H9 (cell line): ENCODE data around the gene NCAM2. TPM values are rescaled to one million over a fixed set of nuclear protein-coding genes. Genes with fewer than 3 reads are reported as not detected.

Source experiments
- DNase-seq: peaks from one replicate; pipeline ENCODE4 v3.0.0-alpha.2; 2017
- H2AFZ ChIP-seq: one replicate; pipeline ENCODE4 v1.6.1; 2013; ENCODE audit warnings: mild to moderate bottlenecking, low read length, control low read depth, moderate library complexity
- H2AK5ac ChIP-seq: 2 replicates; pipeline ENCODE4 v1.6.1; 2013; ENCODE audit warnings: low read length, control low read depth, mixed read lengths; ENCODE audit not compliant: insufficient read length
- H2BK120ac ChIP-seq: one replicate; pipeline ENCODE4 v1.6.1; 2013; ENCODE audit warnings: low read depth, mild to moderate bottlenecking, low read length, control low read depth, inconsistent platforms; ENCODE audit not compliant: poor library complexity, severe bottlenecking
- H2BK12ac ChIP-seq: 2 replicates; pipeline ENCODE4 v1.6.1; 2013; ENCODE audit warnings: low read length, control low read depth, mixed read lengths, low read depth; ENCODE audit not compliant: insufficient read length
- H2BK15ac ChIP-seq: 2 replicates; pipeline ENCODE4 v1.6.1; 2013; ENCODE audit warnings: low read depth, low read length, control low read depth
- H2BK20ac ChIP-seq: one replicate; pipeline ENCODE4 v1.6.1; 2013; ENCODE audit warnings: low read depth, mild to moderate bottlenecking, low read length, control low read depth, inconsistent platforms; ENCODE audit not compliant: poor library complexity, severe bottlenecking
- H2BK5ac ChIP-seq: 2 replicates; pipeline ENCODE4 v1.6.1; 2013; ENCODE audit warnings: low read length, control low read depth, mixed read lengths; ENCODE audit not compliant: insufficient read length
- H3K14ac ChIP-seq: 2 replicates; pipeline ENCODE4 v1.6.1; 2013; ENCODE audit warnings: low read length, control low read depth; ENCODE audit not compliant: insufficient read depth
- H3K18ac ChIP-seq: 2 replicates; pipeline ENCODE4 v1.6.1; 2013; ENCODE audit warnings: low read depth, mild to moderate bottlenecking, mixed read lengths, low read length, control low read depth; ENCODE audit not compliant: insufficient read length
- H3K23ac ChIP-seq: 2 replicates; pipeline ENCODE4 v1.6.1; 2013; ENCODE audit warnings: low read length, control low read depth, mixed read lengths, low read depth; ENCODE audit not compliant: insufficient read length
- H3K23me2 ChIP-seq: 2 replicates; pipeline ENCODE4 v1.6.1; 2013; ENCODE audit warnings: low read depth, mild to moderate bottlenecking, mixed read lengths, low read length, control low read depth; ENCODE audit not compliant: insufficient read length, poor library complexity, severe bottlenecking
- H3K27ac ChIP-seq: 2 replicates; pipeline ENCODE4 v1.5.1; 2013; ENCODE audit warnings: low read length, control low read depth, mixed read lengths, low read depth; ENCODE audit not compliant: insufficient read length
- H3K27me3 ChIP-seq: 2 replicates; pipeline ENCODE4 v1.6.1; 2013; ENCODE audit warnings: low read length, control low read depth, inconsistent platforms; ENCODE audit not compliant: insufficient read depth
- H3K4ac ChIP-seq: 2 replicates; pipeline ENCODE4 v1.6.1; 2013; ENCODE audit warnings: low read depth, mild to moderate bottlenecking, control low read depth, inconsistent platforms, low read length, moderate library complexity
- H3K4me1 ChIP-seq: 2 replicates; pipeline ENCODE4 v1.6.1; 2013; ENCODE audit warnings: low read length, control low read depth, inconsistent platforms; ENCODE audit not compliant: insufficient read depth
- H3K4me2 ChIP-seq: 2 replicates; pipeline ENCODE4 v1.6.1; 2013; ENCODE audit warnings: low read length, control low read depth, mixed read lengths; ENCODE audit not compliant: insufficient read length, insufficient read depth
- H3K56ac ChIP-seq: 2 replicates; pipeline ENCODE4 v1.6.1; 2013; ENCODE audit warnings: low read depth, mild to moderate bottlenecking, mixed read lengths, low read length, control low read depth; ENCODE audit not compliant: insufficient read length
- H3K79me1 ChIP-seq: 2 replicates; pipeline ENCODE4 v1.6.1; 2013; ENCODE audit warnings: low read depth, mild to moderate bottlenecking, moderate library complexity, low read length, control low read depth, inconsistent platforms; ENCODE audit not compliant: insufficient read depth, poor library complexity, severe bottlenecking
- H3K79me2 ChIP-seq: 2 replicates; pipeline ENCODE4 v1.6.1; 2013; ENCODE audit warnings: low read length, control low read depth, inconsistent platforms; ENCODE audit not compliant: insufficient read depth
- H3K9ac ChIP-seq: 2 replicates; pipeline ENCODE4 v1.6.1; 2013; ENCODE audit warnings: low read length, control low read depth, mixed read lengths; ENCODE audit not compliant: insufficient read length; ENCODE audit errors: extremely low read depth
- H3K9me3 ChIP-seq: one replicate; pipeline ENCODE4 v1.6.1; 2013; ENCODE audit warnings: low read depth, low read length, inconsistent platforms; ENCODE audit not compliant: control insufficient read depth
- H3T11ph ChIP-seq: one replicate; pipeline ENCODE4 v1.6.1; 2013; ENCODE audit warnings: mild to moderate bottlenecking, low read length, control low read depth, inconsistent platforms
- H4K20me1 ChIP-seq: one replicate; pipeline ENCODE4 v1.6.1; 2013; ENCODE audit not compliant: control insufficient read depth, insufficient read length, insufficient read depth
- H4K5ac ChIP-seq: 2 replicates; pipeline ENCODE4 v1.6.1; 2013; ENCODE audit warnings: low read depth, mild to moderate bottlenecking, mixed read lengths, low read length, control low read depth; ENCODE audit not compliant: insufficient read length
- H4K8ac ChIP-seq: replicated peaks from 2 replicates; pipeline ENCODE4 v1.6.1; 2013; ENCODE audit warnings: low read length, control low read depth, mixed read lengths, low read depth; ENCODE audit not compliant: insufficient read length
- H4K91ac ChIP-seq: 2 replicates; pipeline ENCODE4 v1.6.1; 2013; ENCODE audit warnings: low read depth, mild to moderate bottlenecking, moderate library complexity, mixed read lengths, low read length, control low read depth; ENCODE audit not compliant: insufficient read length
- H3K27ac Mint-ChIP-seq, 3 experiments: 2 replicates in 2 of 3; 3 replicates in 1 of 3; pipeline ENCODE4 v1.8.0; 2020 to 2021; ENCODE audit warnings: mixed read lengths in 3 of 3, mild to moderate bottlenecking in 1 of 3, moderate library complexity in 1 of 3
- H3K27me3 Mint-ChIP-seq: 2 replicates; pipeline ENCODE4 v1.8.0; 2021; ENCODE audit warnings: low read depth, mild to moderate bottlenecking, moderate library complexity, mixed read lengths
- H3K36me3 Mint-ChIP-seq, 3 experiments: 2 replicates in 2 of 3; 3 replicates in 1 of 3; pipeline ENCODE4 v1.8.0; 2020 to 2021; ENCODE audit warnings: low read depth in 3 of 3, mixed read lengths in 3 of 3; ENCODE audit not compliant: insufficient read depth in 1 of 3
- H3K4me1 Mint-ChIP-seq, 2 experiments: 2 replicates each; pipeline ENCODE4 v1.8.0; 2020; ENCODE audit warnings: mixed read lengths in 2 of 2
- H3K4me3 Mint-ChIP-seq, 2 experiments: 2 replicates in 1 of 2; 3 replicates in 1 of 2; pipeline ENCODE4 v1.8.0; 2020 to 2021; ENCODE audit warnings: mild to moderate bottlenecking in 2 of 2, mixed read lengths in 2 of 2, moderate library complexity in 1 of 2
- H3K9me3 Mint-ChIP-seq, 2 experiments: 2 replicates in 1 of 2; 3 replicates in 1 of 2; pipeline ENCODE4 v1.8.0; 2020; ENCODE audit warnings: mild to moderate bottlenecking in 2 of 2, mixed read lengths in 2 of 2, moderate library complexity in 1 of 2
- CTCF ChIP-seq: fragments of 200-600 bp; sonication (generic); conservative IDR thresholded peaks from 3 replicates; pipeline ENCODE4 v1.8.0; 2021; ENCODE audit warnings: antibody characterized with exemption, mild to moderate bottlenecking
- WGBS: extraction: QIAGEN DNeasy Blood & Tissue Kit; methylation state at CpG from one replicate; pipeline ENCODE4 v1.1.7; 2013; ENCODE audit warnings: missing lambda C conversion rate, low lambda C conversion rate, mixed read lengths; ENCODE audit not compliant: insufficient read length; ENCODE audit errors: extremely low coverage; 5-methylcytosine and 5-hydroxymethylcytosine counted together
- total RNA-seq: library from RNA; stranded (reverse); gene quantifications from 2 replicates; pipeline ENCODE4 v1.2.1, GENCODE V29; 2021

NCAM2 gene
- total RNA-seq, 1 experiment from 2014 or later = 2.2 TPM

GRCh38 chr21:21290751-21291150 lies 292.5 kb downstream of the NCAM2 start:
- Mint-ChIP-seq H3K9me3 (no peaks in the 10 kb centered on the region), H3K36me3 (no peaks in the 10 kb centered on the region), H3K27me3 (no peaks in the 10 kb centered on the region), H3K4me1 (peaks cover 0 to 4% of the 10 kb centered on the region in 2 experiments; a peak in 1 of 4 replicates), H3K27ac (0 out of 7 replicates have a peak overlapping the region, but pooled peaks of 1 of the 3 experiments have one; percentile 30), H3K4me3 (no peak overlapping the region)
- Histone ChIP-seq H2BK15ac (no peak overlapping the region), H2AFZ (no peak overlapping the region), H3K4me1 (no peaks in the 10 kb centered on the region), H4K8ac (no peak overlapping the region), H2AK5ac (no peak overlapping the region), H3K4me2 (no peak overlapping the region), H3K79me1 (no peaks in the 10 kb centered on the region), H2BK5ac (no peak overlapping the region), H3K27me3 (no peaks in the 10 kb centered on the region), H2BK120ac (no peak overlapping the region), H3K4ac (no peak overlapping the region), H2BK12ac (no peak overlapping the region), H2BK20ac (no peak overlapping the region), H3K14ac (no peak overlapping the region), H3K18ac (no peak overlapping the region), H3K23ac (no peak overlapping the region), H4K20me1 (no peaks in the 10 kb centered on the region), H4K5ac (no peak overlapping the region), H3K9me3 (no peaks in the 10 kb centered on the region), H3K9ac (no peak overlapping the region), H3K27ac (no peak overlapping the region), H3K79me2 (no peaks in the 10 kb centered on the region), H4K91ac (no peak overlapping the region), H3K56ac (no peak overlapping the region), H3K23me2 (no peaks in the 10 kb centered on the region), H3T11ph (no peak overlapping the region)
- no CpG with 5 or more reads among the region's 4 CpGs for WGBS
- TF ChIP-seq CTCF = no peak
- DNase-seq = no peak
